ENCODE data around the gene B3GNT3. TPM values are rescaled to one million over a fixed set of nuclear protein-coding genes. Genes with fewer than 3 reads are reported as not detected.

Gene B3GNT3
- total and polyA plus RNA-seq, 2 of the 4 experiments (the other 2 are of a cell fraction), result not detected

DNA sequence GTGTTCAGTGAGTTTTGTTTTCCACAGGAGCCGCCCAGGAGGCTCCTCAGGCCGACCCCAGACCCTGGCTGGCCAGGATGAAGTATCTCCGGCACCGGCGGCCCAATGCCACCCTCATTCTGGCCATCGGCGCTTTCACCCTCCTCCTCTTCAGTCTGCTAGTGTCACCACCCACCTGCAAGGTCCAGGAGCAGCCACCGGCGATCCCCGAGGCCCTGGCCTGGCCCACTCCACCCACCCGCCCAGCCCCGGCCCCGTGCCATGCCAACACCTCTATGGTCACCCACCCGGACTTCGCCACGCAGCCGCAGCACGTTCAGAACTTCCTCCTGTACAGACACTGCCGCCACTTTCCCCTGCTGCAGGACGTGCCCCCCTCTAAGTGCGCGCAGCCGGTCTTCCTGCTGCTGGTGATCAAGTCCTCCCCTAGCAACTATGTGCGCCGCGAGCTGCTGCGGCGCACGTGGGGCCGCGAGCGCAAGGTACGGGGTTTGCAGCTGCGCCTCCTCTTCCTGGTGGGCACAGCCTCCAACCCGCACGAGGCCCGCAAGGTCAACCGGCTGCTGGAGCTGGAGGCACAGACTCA, 12.9 kb downstream of the B3GNT3 start:
- no peak overlapping the region for H3K4me2 ChIP-seq (ENCODE audit: low read depth, low read length)
- H2AFZ ChIP-seq (replicated peaks; ENCODE audit: low read length, poor library complexity), result no peak overlapping the region
- H3K14ac ChIP-seq (replicated peaks; ENCODE audit: low read depth, low read length), result no peak overlapping the region
- intact Hi-C loops (cut with micrococcal nuclease) (no loop called here), in situ Hi-C loops (cut with MboI; ENCODE audit: low sequenced_read_pairs) (no loop called here), dilution Hi-C loops (cut with HindIII; ENCODE audit: low sequenced_read_pairs, unreplicated experiment) (no loop called here)
- no peak overlapping the region for H3K4me3 ChIP-seq (ENCODE audit: insufficient read depth, low read depth, low read length)
- H3K27ac ChIP-seq (ENCODE audit: insufficient read depth, low read length), result no peak overlapping the region
- ChIA-PET CTCF (no interaction called here), POLR2A (ENCODE audit: unreplicated experiment) (no interaction called here)
- TF ChIP-seq SMC3 (IDR thresholded peaks at IDR 0.05; ENCODE audit: low read depth, low read length), result no peak
- TF ChIP-seq CEBPB (IDR thresholded peaks at IDR 0.05; ENCODE audit: low read depth, low read length), result no peak
- no peak for TF ChIP-seq BHLHE40 (IDR thresholded peaks at IDR 0.05; ENCODE audit: low read depth, low read length)
- no peak for TF ChIP-seq CHD1 (IDR thresholded peaks at IDR 0.05; ENCODE audit: low read depth, low read length)
- no peak for TF ChIP-seq RAD21 (IDR thresholded peaks at IDR 0.05; ENCODE audit: low read length)
- no peak for TF ChIP-seq POLR2A (IDR thresholded peaks at IDR 0.05; ENCODE audit: low read depth, low read length)
- no peak for TF ChIP-seq MAZ (IDR thresholded peaks at IDR 0.05; ENCODE audit: borderline replicate concordance, low read depth, low read length)
- TF ChIP-seq, protein P1, sequence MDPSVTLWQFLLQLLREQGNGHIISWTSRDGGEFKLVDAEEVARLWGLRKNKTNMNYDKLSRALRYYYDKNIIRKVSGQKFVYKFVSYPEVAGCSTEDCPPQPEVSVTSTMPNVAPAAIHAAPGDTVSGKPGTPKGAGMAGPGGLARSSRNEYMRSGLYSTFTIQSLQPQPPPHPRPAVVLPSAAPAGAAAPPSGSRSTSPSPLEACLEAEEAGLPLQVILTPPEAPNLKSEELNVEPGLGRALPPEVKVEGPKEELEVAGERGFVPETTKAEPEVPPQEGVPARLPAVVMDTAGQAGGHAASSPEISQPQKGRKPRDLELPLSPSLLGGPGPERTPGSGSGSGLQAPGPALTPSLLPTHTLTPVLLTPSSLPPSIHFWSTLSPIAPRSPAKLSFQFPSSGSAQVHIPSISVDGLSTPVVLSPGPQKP (IDR thresholded peaks at IDR 0.05; ENCODE audit: borderline replicate concordance, low read depth, low read length), result no peak
- no peak for TF ChIP-seq MAFK (IDR thresholded peaks at IDR 0.05; ENCODE audit: low read depth, low read length)
- no peak for TF ChIP-seq RFX5 (IDR thresholded peaks at IDR 0.05; ENCODE audit: low read depth, low read length)
- TF ChIP-seq NFE2L2 (IDR thresholded peaks at IDR 0.05; ENCODE audit: low read depth, low read length), result no peak
- TF ChIP-seq, protein P2, sequence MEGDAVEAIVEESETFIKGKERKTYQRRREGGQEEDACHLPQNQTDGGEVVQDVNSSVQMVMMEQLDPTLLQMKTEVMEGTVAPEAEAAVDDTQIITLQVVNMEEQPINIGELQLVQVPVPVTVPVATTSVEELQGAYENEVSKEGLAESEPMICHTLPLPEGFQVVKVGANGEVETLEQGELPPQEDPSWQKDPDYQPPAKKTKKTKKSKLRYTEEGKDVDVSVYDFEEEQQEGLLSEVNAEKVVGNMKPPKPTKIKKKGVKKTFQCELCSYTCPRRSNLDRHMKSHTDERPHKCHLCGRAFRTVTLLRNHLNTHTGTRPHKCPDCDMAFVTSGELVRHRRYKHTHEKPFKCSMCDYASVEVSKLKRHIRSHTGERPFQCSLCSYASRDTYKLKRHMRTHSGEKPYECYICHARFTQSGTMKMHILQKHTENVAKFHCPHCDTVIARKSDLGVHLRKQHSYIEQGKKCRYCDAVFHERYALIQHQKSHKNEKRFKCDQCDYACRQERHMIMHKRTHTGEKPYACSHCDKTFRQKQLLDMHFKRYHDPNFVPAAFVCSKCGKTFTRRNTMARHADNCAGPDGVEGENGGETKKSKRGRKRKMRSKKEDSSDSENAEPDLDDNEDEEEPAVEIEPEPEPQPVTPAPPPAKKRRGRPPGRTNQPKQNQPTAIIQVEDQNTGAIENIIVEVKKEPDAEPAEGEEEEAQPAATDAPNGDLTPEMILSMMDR (conservative IDR thresholded peaks at IDR 0.05; ENCODE audit: low read depth, low read length), result no peak
- TF ChIP-seq, protein P3, sequence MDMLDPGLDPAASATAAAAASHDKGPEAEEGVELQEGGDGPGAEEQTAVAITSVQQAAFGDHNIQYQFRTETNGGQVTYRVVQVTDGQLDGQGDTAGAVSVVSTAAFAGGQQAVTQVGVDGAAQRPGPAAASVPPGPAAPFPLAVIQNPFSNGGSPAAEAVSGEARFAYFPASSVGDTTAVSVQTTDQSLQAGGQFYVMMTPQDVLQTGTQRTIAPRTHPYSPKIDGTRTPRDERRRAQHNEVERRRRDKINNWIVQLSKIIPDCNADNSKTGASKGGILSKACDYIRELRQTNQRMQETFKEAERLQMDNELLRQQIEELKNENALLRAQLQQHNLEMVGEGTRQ (IDR thresholded peaks at IDR 0.05; ENCODE audit: low read depth, low read length), result no peak
- TF ChIP-seq FOS (IDR thresholded peaks at IDR 0.05; ENCODE audit: low read depth, low read length), result no peak
- no peak for TF ChIP-seq RCOR1 (IDR thresholded peaks at IDR 0.05; ENCODE audit: insufficient replicate concordance, low read length)
- no peaks in the 10 kb centered on the region for H4K20me1 ChIP-seq (ENCODE audit: insufficient read depth, low read length)
- H2BK5ac ChIP-seq (ENCODE audit: low read depth, low read length, poor library complexity, severe bottlenecking), result no peak overlapping the region
- WGBS, 2 experiments (ENCODE audit: extremely low coverage in 2 of 2, insufficient read length in 1 of 2), result 47% methylated on average over 7 of the region's 38 CpGs; no CpG with 5 or more reads in 1 of the 2 experiments
- DNase-seq (no peak), ATAC-seq (ENCODE audit: low read depth) (no peak)
- BruUV-seq (replicated peaks), result no TSS peak
- H2AK9ac ChIP-seq (replicated peaks; ENCODE audit: low read depth, low read length, poor library complexity), result no peak overlapping the region
- no peak overlapping the region for H3K9ac ChIP-seq (ENCODE audit: low read depth, low read length)
- H2AK5ac ChIP-seq (ENCODE audit: low read depth, low read length), result no peak overlapping the region
- no peak overlapping the region for H4K8ac ChIP-seq (ENCODE audit: low read depth in 2 of 2, low read length in 2 of 2)
- no peak overlapping the region for H2BK20ac ChIP-seq (ENCODE audit: low read depth, low read length)
- H3K4ac ChIP-seq (ENCODE audit: low read depth, low read length), result no peak overlapping the region
- H3K4me1 ChIP-seq (ENCODE audit: control insufficient read depth, insufficient read depth, low read length), result no peaks in the 10 kb centered on the region
- H2BK120ac ChIP-seq (ENCODE audit: low read depth, low read length), result no peak overlapping the region
- no peak overlapping the region for H3K56ac ChIP-seq (ENCODE audit: extremely low read depth, insufficient read depth, low read length)
- no peak overlapping the region for H2BK15ac ChIP-seq (ENCODE audit: low read depth, low read length)
- no peak overlapping the region for H4K91ac ChIP-seq (ENCODE audit: insufficient read depth, low read depth, low read length)
- H3K79me1 ChIP-seq (ENCODE audit: low read depth in 1 of 2, low read length in 2 of 2), result no peaks in the 10 kb centered on the region
- H3K9me3 ChIP-seq (ENCODE audit: control insufficient read depth, insufficient read depth, low read length), result no peaks in the 10 kb centered on the region; the same call in 1 of the 2 replicates
- H3K36me3 ChIP-seq (ENCODE audit: control insufficient read depth, insufficient read depth, low read length), result no peaks in the 10 kb centered on the region
- no peak overlapping the region for H3K18ac ChIP-seq (ENCODE audit: low read depth, low read length)
- no peak overlapping the region for H4K5ac ChIP-seq (ENCODE audit: low read depth, low read length)
- H3K9me1 ChIP-seq (ENCODE audit: insufficient read depth, low read length), result no peaks in the 10 kb centered on the region
- H3K23ac ChIP-seq (ENCODE audit: low read depth, low read length), result no peak overlapping the region
- H3K27me3 ChIP-seq (ENCODE audit: control insufficient read depth, insufficient read depth, low read length), result peaks cover 30% of the 10 kb centered on the region
